Ammon's horn (tissue), 1 donor: Measurements from ENCODE around the gene SPPL2C.

ENCODE experiments used
- DNase-seq: peaks from one replicate; pipeline ENCODE4 v3.0.0-alpha.2; 2016; ENCODE audit warnings: low spot score

Gene SPPL2C

GRCh38 chr17:45876539-45876938, 31.9 kb downstream of the SPPL2C start:
- DNase-seq = no peak

GRCh38 chr17:45877467-45877866, 32.8 kb downstream of the SPPL2C start:
- DNase-seq = no peak

GRCh38 chr17:45883063-45883462, 38.4 kb downstream of the SPPL2C start:
- no peak for DNase-seq

GRCh38 chr17:45886852-45887251, 42.2 kb downstream of the SPPL2C start:
- no peak for DNase-seq

GRCh38 chr17:45888392-45888791, 43.7 kb downstream of the SPPL2C start:
- DNase-seq = no peak

GRCh38 chr17:45889579-45889978, 44.9 kb downstream of the SPPL2C start:
- no peak for DNase-seq

- DNase-seq = no peak
Measured at GRCh38 chr17:45893725-45894021, 49.0 kb downstream of the SPPL2C start.

- peak; percentile 96 for DNase-seq
Measured at GRCh38 chr17:45894022-45894784, 49.5 kb downstream of the SPPL2C start, which contains the start of gene MAPT. MAPT (plus strand) TSS chr17:45894554; CDS start chr17:45962338, 67,784 bp downstream.

GRCh38 chr17:45895304-45895968, 50.8 kb downstream of the SPPL2C start:
- peak; percentile 63 for DNase-seq

GRCh38 chr17:45895969-45896785, 51.5 kb downstream of the SPPL2C start:
- peak; percentile 28 for DNase-seq
